ELF-1 (cell line): ENCODE data around the gene TP63.

Source experiments
- DNase-seq: peaks from one replicate; pipeline ENCODE4 v3.0.0-alpha.2; 2016; ENCODE audit warnings: low read depth, low spot score

Gene TP63

DNA sequence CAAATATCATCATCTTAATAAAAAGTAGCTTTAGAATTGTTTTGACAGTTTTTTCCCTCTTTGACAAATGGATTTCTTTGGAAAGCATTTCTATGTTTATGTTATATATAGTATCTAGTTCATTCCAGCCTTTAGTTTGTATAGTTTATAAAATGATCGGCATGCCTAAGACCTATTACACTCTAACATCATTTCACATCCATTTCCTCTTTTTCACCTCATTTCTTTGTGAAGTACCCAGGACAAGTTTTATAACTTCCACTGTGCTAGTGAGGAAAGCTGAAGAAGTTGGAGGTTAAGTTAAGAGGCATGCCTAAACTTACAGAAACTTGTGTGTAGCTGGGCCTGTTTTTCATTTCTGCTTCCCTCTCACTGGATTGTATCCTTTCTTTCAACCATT, 178.4 kb downstream of the TP63 start:
- no peak for DNase-seq

DNA sequence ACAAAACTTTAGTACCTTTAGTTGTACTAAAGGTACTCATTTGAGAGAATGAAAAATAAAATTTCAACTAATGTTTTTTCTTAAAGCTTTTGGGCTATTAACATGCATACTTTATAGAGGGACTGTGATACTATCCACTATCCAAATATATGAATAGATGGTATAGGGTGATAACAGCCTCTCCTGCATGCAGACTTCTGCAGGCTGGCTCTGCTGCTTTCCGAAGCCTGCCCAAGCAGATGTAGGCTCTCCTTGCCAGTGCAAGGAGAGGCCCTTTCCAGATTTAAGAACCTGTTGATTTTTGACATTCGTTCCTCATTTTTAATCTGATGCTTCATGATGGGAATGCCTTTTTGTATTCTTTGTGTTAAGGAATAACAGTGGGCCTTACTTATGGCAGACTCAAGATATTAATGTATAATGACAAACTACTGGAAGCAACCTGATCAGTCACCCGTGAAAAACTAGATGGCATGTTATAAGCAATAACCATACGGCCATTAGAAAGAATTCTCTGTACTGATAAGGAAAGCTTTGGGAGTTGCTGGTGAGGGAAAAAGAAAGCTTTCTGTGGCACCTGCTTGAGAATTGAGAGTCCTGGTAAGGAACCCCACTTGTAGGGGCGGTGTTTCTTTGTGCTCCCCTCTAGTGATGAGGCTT, 181.7 kb downstream of the TP63 start:
- no peak for DNase-seq

DNA sequence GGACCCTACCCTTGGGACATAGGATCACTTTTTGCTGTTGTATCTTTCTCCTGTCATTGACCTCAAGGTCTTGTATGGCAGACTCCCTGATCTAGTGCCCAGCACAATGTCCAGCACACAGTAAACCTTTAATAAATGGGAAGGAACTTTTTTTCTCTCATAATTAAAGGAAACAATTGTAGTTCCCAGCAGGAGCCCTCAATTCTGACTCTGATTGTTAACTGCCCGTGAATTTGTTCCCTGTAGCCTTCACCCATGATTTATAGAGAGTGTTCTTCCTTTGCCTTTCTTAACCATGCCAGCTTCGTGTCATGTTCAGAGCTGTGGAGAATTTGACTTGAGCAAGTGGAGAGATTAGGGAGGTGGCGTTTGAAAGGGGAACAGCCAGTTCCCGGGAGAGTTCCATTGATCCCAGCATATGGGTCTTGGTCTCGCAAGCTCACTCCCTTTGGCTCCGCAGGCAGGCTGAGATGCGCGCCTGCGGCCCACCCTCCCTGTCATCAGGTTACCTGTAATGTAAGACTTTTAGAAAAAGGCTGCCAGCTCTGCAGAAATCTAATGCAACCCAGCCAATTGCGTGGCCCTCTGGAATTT, 182.6 kb downstream of the TP63 start:
- DNase-seq = no peak

DNA sequence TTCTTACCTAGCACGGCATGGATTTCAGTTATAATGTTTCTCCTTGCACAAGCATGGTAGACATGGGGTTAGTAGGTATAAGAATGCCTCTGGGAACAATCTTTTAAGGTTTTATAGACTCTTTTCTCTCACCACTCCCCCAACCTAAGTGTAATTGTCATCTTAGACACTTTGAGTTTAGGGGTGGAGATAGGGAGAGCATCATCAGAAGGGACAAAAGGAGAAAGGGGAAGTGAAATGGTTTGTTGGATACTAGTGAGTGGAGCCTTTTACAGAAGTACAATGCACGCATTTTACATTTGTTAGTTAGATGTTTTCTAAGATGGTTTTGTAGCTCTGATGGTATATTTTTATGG, 189.2 kb downstream of the TP63 start:
- no peak for DNase-seq

DNA sequence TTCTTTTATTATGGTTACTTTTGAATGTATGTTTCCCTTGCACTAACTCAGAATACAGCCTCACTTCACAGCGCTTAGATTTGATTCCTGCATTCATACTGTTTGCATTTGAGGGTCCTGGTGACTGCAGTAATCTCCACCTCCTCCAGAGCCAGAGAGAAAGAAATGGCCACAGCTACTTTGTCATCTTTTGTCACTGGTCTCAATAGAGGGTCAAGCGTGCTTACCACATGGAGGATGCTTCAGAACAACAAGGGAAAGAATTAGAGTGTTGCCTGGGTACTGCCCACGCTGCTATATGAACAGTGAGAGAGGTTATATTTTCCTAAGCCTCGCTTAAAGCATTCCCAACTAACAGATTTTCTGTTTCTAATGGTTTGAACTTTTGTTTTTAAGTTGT, 190.1 kb downstream of the TP63 start:
- no peak for DNase-seq

DNA sequence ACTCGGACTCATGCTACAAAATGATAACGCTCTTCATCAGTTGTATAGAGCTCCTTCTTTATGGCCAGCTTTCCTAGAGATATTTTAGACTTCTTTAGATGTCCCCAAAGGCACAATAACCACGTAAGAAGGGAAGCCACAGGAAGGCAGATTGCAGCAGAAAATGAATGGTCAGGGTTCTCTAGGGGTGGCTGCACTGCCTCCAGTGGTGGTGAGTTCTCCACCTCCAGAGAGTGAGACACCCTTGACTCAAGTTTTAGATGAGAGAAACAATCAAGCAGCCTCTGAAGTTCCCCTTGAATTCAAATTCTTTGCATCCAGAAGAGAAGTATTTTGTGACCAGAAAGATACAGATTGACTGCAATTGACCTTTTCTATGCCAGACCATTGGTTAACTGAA, 191.5 kb downstream of the TP63 start:
- DNase-seq = no peak

DNA sequence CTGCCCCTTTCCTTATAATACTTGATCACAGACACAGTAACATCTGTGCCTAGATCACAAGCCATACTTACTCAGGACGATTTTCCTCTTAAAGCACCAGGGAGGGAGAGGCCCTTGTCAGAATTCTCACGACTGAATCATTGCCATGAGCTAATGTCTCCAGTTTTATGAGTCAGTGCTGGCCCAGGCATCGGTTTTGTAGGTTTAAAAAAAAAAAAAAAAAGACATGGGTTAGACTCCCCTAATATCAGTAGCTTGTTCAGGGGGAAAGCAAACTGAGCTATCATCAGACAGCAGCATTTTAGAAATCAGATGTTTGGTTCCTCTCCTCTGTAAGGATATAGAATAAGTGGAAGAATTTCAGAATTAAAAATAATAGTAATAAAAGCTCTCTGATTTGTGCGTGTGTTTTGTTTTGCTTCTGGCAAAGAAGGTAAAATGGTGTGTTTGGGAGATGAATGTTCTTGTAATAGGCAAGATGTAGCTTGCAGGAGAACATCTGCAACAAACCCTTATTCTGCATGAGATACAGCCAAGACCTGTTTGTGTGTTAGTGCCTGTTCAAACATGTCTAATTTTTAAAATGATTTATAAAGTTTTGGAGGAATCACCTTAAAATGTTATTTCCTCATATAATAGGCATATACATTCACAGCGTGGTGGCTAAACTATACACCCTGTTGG, 193.6 kb downstream of the TP63 start:
- no peak for DNase-seq

DNA sequence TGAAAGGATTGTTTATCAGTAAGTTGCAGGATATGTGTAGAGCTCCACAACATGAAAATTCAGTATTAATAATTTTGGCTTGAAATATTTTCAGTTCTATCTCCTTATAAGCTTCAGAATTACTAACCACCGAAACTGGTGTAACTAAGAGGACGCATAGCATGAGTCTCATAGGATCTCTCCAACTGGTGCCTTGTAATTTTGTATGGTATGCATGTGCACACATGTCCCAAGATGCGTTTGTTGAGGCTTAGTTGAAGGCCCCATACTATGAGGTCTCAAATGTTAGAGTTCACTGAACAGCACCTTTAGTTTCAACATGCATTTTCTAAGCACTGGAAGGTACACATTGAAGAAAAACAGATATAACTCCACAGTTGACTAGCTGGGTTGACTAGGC, 195.4 kb downstream of the TP63 start:
- no peak for DNase-seq

DNA sequence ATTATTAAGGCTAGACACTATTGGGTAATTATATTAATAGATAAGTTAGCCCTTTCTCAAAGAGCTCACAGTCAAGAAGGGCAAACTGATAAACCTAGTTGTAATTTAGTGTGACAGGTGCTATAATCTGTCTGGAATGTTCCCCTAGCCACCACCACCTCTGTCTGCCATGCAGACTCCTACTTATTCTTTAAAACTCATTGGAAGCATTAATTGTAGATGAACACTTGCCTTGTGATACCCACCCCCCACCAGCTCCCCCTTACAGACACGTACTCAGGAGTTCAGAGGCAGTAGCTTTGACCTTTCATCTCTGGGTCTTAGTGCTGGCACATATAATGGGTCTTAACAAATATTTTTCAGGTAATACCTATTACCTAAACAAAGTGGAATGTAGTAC, 195.9 kb downstream of the TP63 start:
- DNase-seq = no peak

DNA sequence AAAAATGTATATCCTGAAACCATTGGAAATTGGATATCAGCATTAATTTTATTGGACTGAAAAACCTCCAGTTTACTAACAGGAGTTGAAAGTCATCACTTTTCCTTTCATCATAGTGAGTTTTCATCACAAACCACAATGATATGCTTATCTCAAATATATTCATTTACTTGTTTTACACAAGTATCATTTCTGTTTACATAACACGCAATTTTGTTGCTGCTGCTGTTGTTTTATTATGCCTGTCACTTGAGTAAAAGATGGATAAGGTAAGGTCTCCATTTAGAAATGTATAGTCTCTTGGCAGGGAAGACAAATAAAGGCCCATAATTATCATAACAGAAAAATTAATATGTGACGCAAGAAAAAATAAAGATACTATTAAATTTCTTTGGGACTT, 199.2 kb downstream of the TP63 start:
- DNase-seq = no peak

DNA sequence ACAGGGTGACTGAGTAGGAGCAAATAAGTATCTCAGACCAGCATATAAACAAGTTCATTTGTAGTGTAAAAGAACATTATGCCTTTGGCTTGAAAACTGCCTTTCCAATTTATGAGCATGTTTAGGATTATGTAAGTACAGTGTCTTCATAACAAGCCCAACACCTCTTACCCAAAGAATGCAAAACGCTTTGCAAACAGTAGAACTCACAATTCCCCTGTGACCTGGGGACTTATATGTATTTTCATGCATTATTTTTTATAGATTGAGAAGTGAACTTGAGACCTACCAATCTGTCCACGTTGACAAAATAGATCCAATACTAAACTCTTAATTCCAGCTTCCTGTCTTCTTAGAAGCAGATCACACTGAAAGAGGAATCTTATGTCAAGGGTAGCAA, 202.1 kb downstream of the TP63 start:
- DNase-seq = no peak

DNA sequence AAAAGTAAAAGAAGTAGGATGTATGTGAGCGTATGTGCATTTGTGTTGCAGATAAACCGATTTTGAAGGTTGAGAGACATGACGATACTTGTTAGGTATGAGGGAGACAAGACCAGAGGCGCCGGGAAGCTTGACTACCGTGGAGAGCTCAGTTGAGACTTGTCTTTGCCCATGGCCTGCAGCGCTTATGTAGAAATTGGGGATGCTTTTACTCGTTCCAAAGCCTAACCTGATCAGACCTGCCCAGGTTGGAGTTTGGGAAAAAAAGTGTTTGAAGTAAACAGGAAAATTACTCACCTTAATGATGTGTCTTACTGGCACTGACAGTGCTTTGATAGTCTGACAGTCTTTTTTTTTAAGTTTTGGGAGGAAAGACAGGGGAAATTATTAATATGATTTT, 202.8 kb downstream of the TP63 start:
- DNase-seq = peak; percentile 45

DNA sequence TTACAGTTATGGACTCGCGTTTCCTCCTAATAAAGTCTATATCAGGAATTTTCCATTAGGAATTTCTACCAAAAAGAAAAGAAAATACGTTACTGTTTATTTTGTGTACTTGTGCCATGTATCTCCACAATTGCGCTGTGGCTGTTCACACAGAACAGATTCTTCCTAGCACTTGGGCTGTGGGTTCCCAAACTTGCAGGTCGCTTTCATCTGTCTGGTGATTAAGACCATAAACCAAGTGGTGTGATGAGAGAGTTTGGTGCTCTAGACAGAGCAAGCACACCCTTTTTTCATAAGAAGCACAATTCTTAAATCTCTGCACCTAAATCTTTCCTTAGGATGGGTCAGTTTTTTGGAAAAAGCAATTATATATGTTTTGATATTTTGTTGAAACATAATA, 203.3 kb downstream of the TP63 start:
- DNase-seq = no peak

DNA sequence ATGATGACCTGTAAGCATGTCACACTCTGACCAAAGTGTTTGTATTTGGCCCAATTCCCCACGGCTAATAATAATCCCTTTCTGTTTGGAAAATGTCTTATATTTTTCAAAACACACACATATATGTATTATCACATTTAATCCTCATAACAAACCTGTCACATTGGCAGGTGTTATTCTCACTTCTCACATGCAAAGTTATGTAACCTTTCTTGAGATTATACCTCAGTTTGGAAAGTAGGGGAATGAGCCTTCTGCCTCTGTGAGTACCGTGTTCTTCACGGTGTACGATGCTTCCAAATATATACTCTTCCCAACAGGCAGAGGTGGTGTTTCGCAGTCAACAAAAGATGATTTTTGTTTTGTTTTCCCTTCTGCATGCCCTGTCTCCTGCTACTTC, 205.6 kb downstream of the TP63 start:
- no peak for DNase-seq

DNA sequence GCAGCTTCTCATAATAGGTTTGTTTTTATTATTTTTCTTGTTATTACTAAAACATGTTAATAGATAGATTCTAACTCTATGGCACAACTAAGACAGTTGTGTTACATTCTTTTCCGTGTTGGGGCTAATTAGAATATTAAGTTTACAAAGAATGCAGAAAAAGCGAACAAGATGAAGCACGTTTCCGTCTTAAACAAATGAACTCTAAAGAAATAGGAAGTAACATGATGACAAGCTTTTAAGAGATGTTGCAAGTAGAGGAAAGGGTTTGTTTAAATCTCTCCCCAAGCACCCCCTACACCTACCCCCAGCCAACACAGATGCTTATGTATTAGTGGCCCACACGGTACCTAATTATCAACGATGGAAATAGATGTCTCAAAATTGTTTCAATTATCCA, 207.1 kb downstream of the TP63 start:
- no peak for DNase-seq

DNA sequence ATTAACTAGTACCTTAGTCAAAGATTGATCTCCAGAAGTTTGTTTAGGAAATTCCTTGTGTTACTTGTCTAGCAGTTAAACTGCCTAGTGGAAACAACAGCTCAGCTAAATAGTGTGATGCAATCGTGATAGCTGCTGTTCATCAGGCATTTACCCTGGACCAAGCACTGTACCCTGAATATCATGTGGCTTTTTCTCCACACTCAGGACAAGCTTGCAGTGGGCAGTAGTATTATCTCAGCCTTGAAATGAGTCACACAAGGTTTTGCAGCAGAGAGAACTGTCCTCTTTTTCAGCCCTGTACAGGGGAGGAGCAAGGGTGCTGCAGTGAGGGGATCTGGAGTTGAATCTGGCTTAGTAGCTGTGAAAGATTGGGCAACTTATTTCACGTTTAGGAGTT, 208.4 kb downstream of the TP63 start:
- DNase-seq = no peak

DNA sequence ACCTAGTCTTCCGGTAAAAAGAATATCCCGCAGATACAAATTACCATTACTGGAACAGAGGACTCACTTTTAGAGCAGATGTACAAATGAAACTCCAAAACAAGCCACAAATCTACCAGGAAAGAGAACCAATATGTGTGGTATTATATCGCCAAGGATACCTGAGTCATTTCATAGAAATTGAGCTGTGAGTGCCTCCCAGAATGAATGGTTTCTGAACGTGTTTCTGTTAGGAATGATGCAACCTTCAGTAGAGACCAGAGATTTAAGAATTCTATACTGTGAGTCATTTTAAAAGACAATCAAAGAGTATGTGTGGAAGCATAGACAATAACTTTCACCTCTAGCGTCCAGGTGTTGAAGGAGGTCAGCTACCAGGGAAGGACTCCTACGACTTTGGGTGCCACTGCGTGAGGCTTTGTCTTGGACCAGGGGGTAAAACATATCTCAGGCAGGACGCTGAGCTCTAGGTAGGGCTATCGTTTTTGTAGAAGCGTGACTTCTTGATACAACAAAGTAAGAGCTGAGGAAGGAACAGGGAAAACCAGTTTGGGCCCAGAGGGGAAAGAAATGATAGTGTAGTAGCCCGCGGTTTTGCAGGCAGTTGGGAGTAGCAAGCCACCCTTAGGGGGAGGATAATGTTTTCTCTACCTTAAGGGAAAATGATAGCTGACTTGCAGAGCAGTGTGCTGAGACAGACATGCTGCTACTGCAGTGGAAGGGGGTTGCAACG, 210.4 kb downstream of the TP63 start:
- DNase-seq = peak; percentile 70

DNA sequence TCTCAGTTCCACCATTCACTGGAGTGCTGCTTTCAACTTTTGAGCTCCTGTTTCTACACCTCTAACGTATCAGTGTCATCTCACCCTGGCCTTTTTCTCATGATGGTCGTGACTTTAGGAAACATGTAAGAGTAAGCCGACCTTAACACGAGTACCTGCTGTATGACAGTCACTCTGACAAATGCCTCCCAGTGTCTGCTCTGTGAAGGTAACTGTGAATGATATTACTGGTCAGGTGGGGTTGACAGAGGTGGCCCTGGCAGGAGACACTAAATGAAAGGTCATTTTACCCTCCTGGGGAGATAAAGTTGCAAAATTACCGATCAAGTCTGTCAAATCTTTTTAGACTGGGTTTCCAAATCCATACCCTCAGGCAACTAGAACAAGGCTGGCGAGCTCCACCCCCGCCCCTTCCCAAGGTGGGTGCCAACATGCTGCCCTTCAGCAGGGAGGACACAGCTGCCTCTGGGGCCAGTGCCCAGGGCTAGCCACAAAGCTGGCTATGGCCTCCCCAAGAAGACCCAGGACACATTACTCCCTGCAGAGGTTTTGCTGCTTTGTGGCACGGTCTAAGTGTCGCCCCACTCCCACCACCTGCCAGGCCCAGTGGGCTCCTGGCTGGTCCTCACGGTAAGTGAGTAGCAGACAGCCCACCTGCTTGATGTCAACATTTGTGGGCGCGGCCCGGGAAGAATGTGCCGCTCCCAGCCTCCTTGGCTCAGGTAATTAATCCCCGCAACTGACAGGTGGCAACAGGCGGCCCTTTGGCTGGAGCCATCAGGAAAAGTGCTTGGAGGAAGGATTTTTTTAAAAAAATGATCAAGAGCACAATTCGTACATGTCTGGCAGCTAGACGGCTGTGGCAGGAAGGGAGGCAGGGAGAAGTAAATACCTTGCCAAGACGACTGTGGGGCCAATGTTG, 211.8 kb downstream of the TP63 start:
- DNase-seq = peak; percentile 38

DNA sequence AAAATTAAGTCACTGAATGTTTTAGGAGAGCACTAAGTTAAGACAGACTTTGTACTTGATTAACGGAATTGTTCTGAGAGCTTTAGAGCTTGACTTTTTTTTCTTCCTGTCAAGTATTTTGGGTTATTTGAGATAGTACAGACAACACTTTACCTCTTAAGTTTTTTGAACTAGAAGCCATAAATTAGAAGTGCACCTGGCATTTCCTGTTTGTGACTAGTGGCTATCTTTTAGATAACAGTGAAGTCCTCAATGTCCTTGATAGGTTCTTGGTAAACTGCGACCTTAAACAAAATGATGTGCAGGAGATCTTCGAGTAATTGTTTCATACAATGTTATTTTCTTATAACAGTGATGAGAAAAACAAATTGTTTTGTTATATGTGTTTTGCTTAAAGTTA, 213.9 kb downstream of the TP63 start:
- DNase-seq = no peak

DNA sequence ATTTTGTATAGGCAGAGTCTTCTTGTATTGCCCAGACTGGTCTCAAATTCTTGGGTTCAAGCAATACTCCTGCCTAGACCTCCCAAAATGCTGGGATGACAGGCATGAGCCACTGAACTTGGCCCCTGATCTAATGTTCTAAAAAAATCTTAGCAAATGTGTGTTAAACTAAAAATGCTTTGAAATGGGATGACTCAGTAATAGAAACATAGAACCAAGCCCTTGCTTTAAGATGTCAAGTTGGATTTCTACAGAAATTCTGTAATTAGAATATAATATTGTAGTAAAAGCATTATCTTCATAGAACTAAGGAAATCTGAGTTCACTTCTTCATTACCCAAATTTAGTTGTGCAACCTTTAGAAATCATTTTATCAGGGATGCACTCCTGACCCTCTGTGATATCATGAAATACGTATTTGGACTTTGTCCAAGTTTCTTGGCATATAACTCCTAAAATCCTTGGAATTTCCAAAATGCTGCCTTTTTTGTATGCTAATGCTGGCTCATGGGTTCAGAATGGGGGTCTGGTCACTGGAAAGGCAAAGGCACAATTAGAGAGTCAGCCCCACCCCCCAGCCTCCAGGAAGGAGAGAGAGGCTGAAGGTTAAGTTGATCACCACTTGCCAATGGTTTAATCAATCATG, 217.3 kb downstream of the TP63 start:
- no peak for DNase-seq

DNA sequence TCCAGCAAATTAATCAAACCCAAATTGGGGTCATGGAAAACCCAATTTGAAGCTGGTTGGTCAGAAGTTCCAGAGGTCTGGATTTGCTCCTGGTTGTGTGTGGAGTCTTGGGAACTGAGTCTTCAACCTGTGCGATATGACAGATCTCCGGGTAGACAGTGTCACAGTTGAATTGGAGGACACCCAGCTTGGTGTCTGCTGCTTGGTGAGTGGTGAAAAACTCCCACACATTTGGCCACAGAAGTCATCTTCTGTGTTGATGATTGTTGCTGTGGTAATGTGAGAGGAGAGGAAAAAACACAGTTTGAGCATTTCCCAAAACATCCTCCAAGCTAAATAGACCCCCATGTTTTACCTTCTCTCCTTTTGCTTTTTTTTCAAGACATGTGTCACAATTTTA, 218.1 kb downstream of the TP63 start:
- no peak for DNase-seq
